K562 treated with DMSO at 1 percent for 12 hours (cell line): ENCODE measurements around the gene MUC6. TPM values are rescaled to one million over a fixed set of nuclear protein-coding genes. Genes with fewer than 3 reads are reported as not detected.

Experiments
- total RNA-seq: library from RNA; unstranded; fragments of 300-600 nt; gene quantifications from 2 replicates; pipeline ENCODE4 v1.2.3, GENCODE V29; 2022; ENCODE audit not compliant: insufficient read depth

The MUC6 gene
- total RNA-seq, result not detected in 2 replicates

GRCh38 chr11:1036303-1036923 is at the start of gene MUC6:
TSS of gene MUC6 (minus strand) at chr11:1036718. CDS start at chr11:1036655, 63 bp downstream.

GRCh38 chr11:1074244-1075221 is 38.0 kb upstream of the MUC6 start, which contains the start of gene MUC2:
TSS of gene MUC2 (plus strand) at chr11:1074874.

Other genes with a start within 250 kb of the MUC6 start
- gene CEND1, start 246.6 kb downstream of the MUC6 start, total RNA-seq, result 0.69 TPM in 1 of 2 replicates, not detected in the other
- 21.6 and 29.4 TPM in 2 replicates for gene SLC25A22, start 238.4 kb downstream of the MUC6 start, total RNA-seq
- gene PIDD1, start 231.5 kb downstream of the MUC6 start, total RNA-seq, result 22.8 and 31.5 TPM in 2 replicates
- 1,821 and 2,673 TPM in 2 replicates for gene RPLP2, start 226.8 kb downstream of the MUC6 start, total RNA-seq
- 139 and 145 TPM in 2 replicates for gene PNPLA2, start 217.8 kb downstream of the MUC6 start, total RNA-seq
- 17.9 and 22.6 TPM in 2 replicates for gene CRACR2B, start 208.8 kb downstream of the MUC6 start, total RNA-seq
- 123 and 132 TPM in 2 replicates for gene CD151, start 203.8 kb downstream of the MUC6 start, total RNA-seq
- 48.6 and 66.2 TPM in 2 replicates for gene POLR2L, start 194.2 kb downstream of the MUC6 start, total RNA-seq
- gene TSPAN4, start 193.9 kb downstream of the MUC6 start, total RNA-seq, result 12.7 and 17.3 TPM in 2 replicates
- 58.8 and 61.8 TPM in 2 replicates for gene CHID1, start 125.9 kb downstream of the MUC6 start, total RNA-seq
- gene AP2A2, start 110.8 kb downstream of the MUC6 start, total RNA-seq, result 28.6 and 50.2 TPM in 2 replicates
- gene MUC2, start 38.2 kb upstream of the MUC6 start, total RNA-seq, result not detected in 2 replicates
- not detected in 2 replicates for gene MUC5AC, start 121.2 kb upstream of the MUC6 start, total RNA-seq
- gene MUC5B, start 186.3 kb upstream of the MUC6 start, total RNA-seq, result not detected in 2 replicates